Measurements from ENCODE around the gene KCNN3. TPM values are rescaled to one million over a fixed set of nuclear protein-coding genes. Genes with fewer than 3 reads are reported as not detected.

Gene KCNN3
- total and polyA plus RNA-seq, 2 of the 8 experiments (the other 6 are each of a cell fraction or from before 2014, with no cell fraction given), result 2.8 to 3.7 TPM

GRCh38 chr1:154744352-154745035 is 125.6 kb downstream of the KCNN3 start:
- Histone ChIP-seq H3K27ac (ENCODE audit: low read depth, low read length) (no peak overlapping the region), H3K79me1 (ENCODE audit: low read depth, low read length) (no peaks in the 10 kb centered on the region), H2BK120ac (replicated peaks; ENCODE audit: low read depth, low read length) (no peak overlapping the region), H3K4me3 (ENCODE audit: extremely low read depth in 1 of 4, insufficient read depth in 2 of 4, low read depth in 3 of 4, low read length in 4 of 4) (no peak overlapping the region), H3K4me1 (replicated peaks in 1 of 4; ENCODE audit: control insufficient read depth in 3 of 4, insufficient read depth in 4 of 4, low read length in 3 of 4) (peaks cover 0 to 24% (median 12%) of the 10 kb centered on the region in 4 experiments; a peak in 6 of 7 replicates), H3K56ac (replicated peaks; ENCODE audit: insufficient read length, low read depth, low read length) (no peak overlapping the region), H2AFZ (ENCODE audit: low read length) (no peak overlapping the region), H3K4ac (replicated peaks; ENCODE audit: insufficient read length, low read depth, low read length) (no peak overlapping the region), H4K20me1 (replicated peaks in 1 of 2; ENCODE audit: control insufficient read depth in 1 of 2, insufficient read depth in 2 of 2, low read length in 2 of 2) (no peaks in the 10 kb centered on the region), H3K4me2 (ENCODE audit: insufficient read depth in 1 of 2, low read depth in 2 of 2, low read length in 2 of 2) (no peak overlapping the region), H4K8ac (ENCODE audit: extremely low read depth, insufficient read depth, low read length) (no peak overlapping the region), H3K23me2 (ENCODE audit: low read depth, low read length) (no peaks in the 10 kb centered on the region), H3K9me3 (ENCODE audit: insufficient read depth in 2 of 2, low read depth in 1 of 2, low read length in 1 of 2) (peaks cover 4 to 8% of the 10 kb centered on the region in 2 experiments; a peak in 3 of 4 replicates), H3K18ac (ENCODE audit: extremely low read depth, low read length) (peak overlapping the region; percentile 28; the same call in 1 of the 2 replicates), H2BK12ac (ENCODE audit: low read depth, low read length) (no peak overlapping the region), H2BK5ac (ENCODE audit: low read depth, low read length) (peak overlapping the region; percentile 19; the same call in 1 of the 2 replicates), H4K5ac (ENCODE audit: insufficient read length, low read depth, low read length) (no peak overlapping the region), H4K91ac (replicated peaks; ENCODE audit: insufficient read length, low read length) (peak overlapping the region; percentile 48), H3K36me3 (ENCODE audit: control insufficient read depth in 2 of 4, insufficient read depth in 4 of 4, low read length in 3 of 4) (no peaks in the 10 kb centered on the region), H3K23ac (ENCODE audit: insufficient read length) (no peak overlapping the region), H3K9ac (replicated peaks in 1 of 4; ENCODE audit: extremely low read depth in 1 of 4, low read depth in 3 of 4, low read length in 3 of 4) (no peak overlapping the region), H3K14ac (ENCODE audit: insufficient read length) (no peak overlapping the region), H2AK5ac (ENCODE audit: low read depth, low read length) (no peak overlapping the region), H2BK20ac (ENCODE audit: low read length) (no peak overlapping the region), H3K79me2 (ENCODE audit: control insufficient read depth in 1 of 2, insufficient read depth in 2 of 2, low read length in 2 of 2) (no peaks in the 10 kb centered on the region), H3K27me3 (replicated peaks in 1 of 4; ENCODE audit: control insufficient read depth in 3 of 4, extremely low read depth in 1 of 4, insufficient read depth in 3 of 4, low read length in 3 of 4) (no peaks in the 10 kb centered on the region), H2BK15ac (ENCODE audit: low read length) (no peak overlapping the region)
- FAIRE-seq, result no peak
- WGBS, 2 experiments (ENCODE audit: extremely low coverage in 1 of 2, insufficient coverage in 1 of 2, insufficient read length in 1 of 2, insufficient replicate concordance in 2 of 2, low coverage in 1 of 2, low lambda C conversion rate in 2 of 2, missing lambda C conversion rate in 1 of 2), result 84% methylated on average over 9 of the region's 9 CpGs; no CpG with 5 or more reads in 1 of the 2 experiments
- CTCF ChIA-PET (ENCODE audit: partially characterized antibody), result interaction anchor here (0.9 to 5.6 kb wide), 26 partner anchors 10 to 372 kb away, joined by 3 to 30 read pairs (median 4); partner anchors contain the start of gene PMVK
- POLR2A ChIA-PET (ENCODE audit: partially characterized antibody), result no interaction called here
- no peak for DNase-seq (ENCODE audit: low read depth in 1 of 2, low spot score in 2 of 2)
- TF ChIP-seq SUZ12 (IDR thresholded peaks at IDR 0.05; ENCODE audit: low read length), result no peak
- no peak for TF ChIP-seq USF2 (IDR thresholded peaks at IDR 0.05; ENCODE audit: low read length)
- TF ChIP-seq SRF (IDR thresholded peaks at IDR 0.05; ENCODE audit: low read depth, low read length), result no peak
- no peak for TF ChIP-seq CTCF (IDR thresholded peaks at IDR 0.05; ENCODE audit: control extremely low read depth in 1 of 3, insufficient read depth in 1 of 3, low read depth in 1 of 3, low read length in 3 of 3)
- no peak for TF ChIP-seq KDM1A (IDR thresholded peaks at IDR 0.05; ENCODE audit: borderline replicate concordance, low read length)
- TF ChIP-seq E2F6 (IDR thresholded peaks at IDR 0.05), result no peak
- no peak for TF ChIP-seq NANOG (IDR thresholded peaks at IDR 0.05; ENCODE audit: insufficient read depth, low read depth, low read length, poor library complexity, severe bottlenecking)
